H1 (cell line): ENCODE measurements around the gene FREM2. TPM values are rescaled to one million over a fixed set of nuclear protein-coding genes. Genes with fewer than 3 reads are reported as not detected.

Experiments
- CTCF ChIA-PET: fragments of 300-600 bp; sonication (Branson Sonifier 250); formaldehyde crosslinking; loops from one replicate; lab custom pipeline; 2021; ENCODE audit not compliant: partially characterized antibody; lab: Charles Lee
- POLR2A ChIA-PET: fragments of 300-600 bp; sonication (Branson Sonifier 250); formaldehyde crosslinking; loops from one replicate; lab custom pipeline; 2021; ENCODE audit warnings: inconsistent platforms; ENCODE audit not compliant: partially characterized antibody; lab: Charles Lee
- DNase-seq, 2 experiments: peaks; one replicate each; pipeline versions ENCODE4 v3.0.0 to v3.0.0-alpha.2; 2010 to 2022; ENCODE audit warnings: low spot score in 2 of 2, low read depth in 1 of 2, mixed read lengths in 1 of 2
- FAIRE-seq: peaks from 2 replicates; lab custom pipeline; 2011; peaks lifted over from hg19 to GRCh38; lab: Jason Lieb, UNC
- H2AFZ ChIP-seq: 2 replicates; pipeline ENCODE4 v1.8.1; 2012; ENCODE audit warnings: low read length, inconsistent platforms
- H2AK5ac ChIP-seq: 2 replicates; pipeline ENCODE4 v1.6.1; 2013; ENCODE audit warnings: low read depth, low read length
- H2BK120ac ChIP-seq: replicated peaks from 2 replicates; pipeline ENCODE3; 2013; ENCODE audit warnings: low read depth, low read length, inconsistent platforms
- H2BK12ac ChIP-seq: 2 replicates; pipeline ENCODE4 v1.6.1; 2013; ENCODE audit warnings: low read depth, low read length
- H2BK15ac ChIP-seq: 2 replicates; pipeline ENCODE4 v1.6.1; 2013; ENCODE audit warnings: low read length
- H2BK20ac ChIP-seq: 2 replicates; pipeline ENCODE4 v1.6.1; 2013; ENCODE audit warnings: low read length
- H2BK5ac ChIP-seq: 2 replicates; pipeline ENCODE4 v1.6.1; 2013; ENCODE audit warnings: low read depth, low read length
- H3K14ac ChIP-seq: 2 replicates; pipeline ENCODE4 v1.6.1; 2013; ENCODE audit warnings: inconsistent platforms; ENCODE audit not compliant: insufficient read length
- H3K18ac ChIP-seq: 2 replicates; pipeline ENCODE4 v1.6.1; 2013; ENCODE audit warnings: low read length; ENCODE audit errors: extremely low read depth
- H3K23ac ChIP-seq: 2 replicates; pipeline ENCODE4 v1.6.1; 2013; ENCODE audit warnings: inconsistent platforms; ENCODE audit not compliant: insufficient read length
- H3K23me2 ChIP-seq: 2 replicates; pipeline ENCODE4 v1.6.1; 2013; ENCODE audit warnings: low read depth, low read length
- H3K27ac ChIP-seq: 2 replicates; pipeline ENCODE4 v1.6.1; 2011; ENCODE audit warnings: low read depth, low read length, inconsistent platforms
- H3K27me3 ChIP-seq, 4 experiments: replicated peaks in 1 of 4; 1 replicate in 1 of 4; 2 replicates in 3 of 4; pipeline versions ENCODE4 v1.6.1 to v1.8.1; 2011 to 2013; ENCODE audit warnings: low read length in 3 of 4, mild to moderate bottlenecking in 3 of 4, inconsistent platforms in 2 of 4, mixed read lengths in 2 of 4, moderate library complexity in 1 of 4; ENCODE audit not compliant: control insufficient read depth in 3 of 4, insufficient read depth in 3 of 4; ENCODE audit errors: extremely low read depth in 1 of 4
- H3K36me3 ChIP-seq, 4 experiments: 2 replicates each; pipeline versions ENCODE4 v1.6.1 to v1.8.1; 2011 to 2013; ENCODE audit warnings: mild to moderate bottlenecking in 4 of 4, low read length in 3 of 4, moderate library complexity in 2 of 4, control low read depth in 1 of 4, inconsistent platforms in 1 of 4; ENCODE audit not compliant: insufficient read depth in 4 of 4, control insufficient read depth in 2 of 4
- H3K4ac ChIP-seq: replicated peaks from 2 replicates; pipeline ENCODE3; 2013; ENCODE audit warnings: low read length, low read depth, mixed read lengths, inconsistent platforms; ENCODE audit not compliant: insufficient read length
- H3K4me1 ChIP-seq, 4 experiments: replicated peaks in 1 of 4; 1 replicate in 1 of 4; 2 replicates in 3 of 4; pipeline versions ENCODE4 v1.6.1 to v1.8.1; 2011 to 2013; ENCODE audit warnings: low read length in 3 of 4, inconsistent platforms in 2 of 4, mixed read lengths in 1 of 4; ENCODE audit not compliant: insufficient read depth in 4 of 4, control insufficient read depth in 3 of 4
- H3K4me2 ChIP-seq, 2 experiments: 2 replicates each; pipeline versions ENCODE4 v1.6.1 to v1.8.1; 2011 to 2013; ENCODE audit warnings: low read depth in 2 of 2, low read length in 2 of 2, control low read depth in 1 of 2, inconsistent platforms in 1 of 2, mild to moderate bottlenecking in 1 of 2; ENCODE audit not compliant: insufficient read depth in 1 of 2
- H3K4me3 ChIP-seq, 4 experiments: fragments of 200-600, 300-600 bp in 1 of 4; sonication (generic), shearing (Covaris generic), sonication (Bioruptor Twin) in 1 of 4; 2 replicates each; pipeline versions ENCODE4 v1.5.1 to v1.8.1; 2011 to 2016; ENCODE audit warnings: low read length in 4 of 4, low read depth in 3 of 4, control low read depth in 2 of 4, inconsistent platforms in 2 of 4, mild to moderate bottlenecking in 2 of 4, mixed read lengths in 1 of 4, moderate library complexity in 1 of 4; ENCODE audit not compliant: insufficient read depth in 2 of 4; ENCODE audit errors: extremely low read depth in 1 of 4
- H3K56ac ChIP-seq: replicated peaks from 2 replicates; pipeline ENCODE3; 2013; ENCODE audit warnings: low read depth, mild to moderate bottlenecking, mixed read lengths, low read length, inconsistent platforms; ENCODE audit not compliant: insufficient read length
- H3K79me1 ChIP-seq: 2 replicates; pipeline ENCODE4 v1.6.1; 2013; ENCODE audit warnings: low read depth, low read length, control low read depth
- H3K79me2 ChIP-seq, 2 experiments: 2 replicates each; pipeline versions ENCODE4 v1.6.1 to v1.8.1; 2012 to 2013; ENCODE audit warnings: low read length in 2 of 2, mild to moderate bottlenecking in 2 of 2, inconsistent platforms in 1 of 2; ENCODE audit not compliant: insufficient read depth in 2 of 2, control insufficient read depth in 1 of 2
- H3K9ac ChIP-seq, 4 experiments: replicated peaks in 1 of 4; 1 replicate in 1 of 4; 2 replicates in 3 of 4; pipeline versions ENCODE4 v1.6.1 to v1.8.1; 2011 to 2013; ENCODE audit warnings: low read depth in 3 of 4, low read length in 3 of 4, control low read depth in 2 of 4, mild to moderate bottlenecking in 2 of 4, moderate library complexity in 2 of 4, inconsistent platforms in 1 of 4; ENCODE audit errors: extremely low read depth in 1 of 4
- H3K9me3 ChIP-seq, 2 experiments: 2 replicates each; pipeline versions ENCODE4 v1.6.1 to v1.8.1; 2012 to 2013; ENCODE audit warnings: mild to moderate bottlenecking in 2 of 2, moderate library complexity in 2 of 2, control low read depth in 1 of 2, inconsistent platforms in 1 of 2, low read depth in 1 of 2, low read length in 1 of 2, mixed read lengths in 1 of 2; ENCODE audit not compliant: insufficient read depth in 2 of 2
- H4K20me1 ChIP-seq, 2 experiments: replicated peaks in 1 of 2; 2 replicates each; pipeline versions ENCODE3 to v1.8.1; 2011 to 2013; ENCODE audit warnings: inconsistent platforms in 2 of 2, low read length in 2 of 2, mild to moderate bottlenecking in 1 of 2; ENCODE audit not compliant: insufficient read depth in 2 of 2, control insufficient read depth in 1 of 2
- H4K5ac ChIP-seq: 2 replicates; pipeline ENCODE4 v1.6.1; 2013; ENCODE audit warnings: low read length, low read depth, mixed read lengths, inconsistent platforms; ENCODE audit not compliant: insufficient read length
- H4K8ac ChIP-seq: 2 replicates; pipeline ENCODE4 v1.8.0; 2013; ENCODE audit warnings: mild to moderate bottlenecking, moderate library complexity, low read length, inconsistent platforms; ENCODE audit not compliant: insufficient read depth; ENCODE audit errors: extremely low read depth
- H4K91ac ChIP-seq: replicated peaks from 2 replicates; pipeline ENCODE3; 2013; ENCODE audit warnings: low read length, mixed read lengths, inconsistent platforms; ENCODE audit not compliant: insufficient read length
- BCL11A ChIP-seq, 2 experiments: IDR thresholded peaks; one replicate each; pipeline ENCODE4 v1.6.1; 2011; ENCODE audit warnings: low read depth in 2 of 2, low read length in 2 of 2, mild to moderate bottlenecking in 2 of 2
- CEBPB ChIP-seq: IDR thresholded peaks from 2 replicates; pipeline ENCODE4 v1.6.1; 2012; ENCODE audit warnings: low read depth, low read length
- CHD1 ChIP-seq: IDR thresholded peaks from 2 replicates; pipeline ENCODE4 v1.6.1; 2012; ENCODE audit warnings: low read depth, low read length, improper control_type of control experiment
- KDM5A ChIP-seq: fragments of 200-600 bp; IDR thresholded peaks from 2 replicates; pipeline ENCODE4 v1.7.1; 2012; ENCODE audit warnings: mild to moderate bottlenecking, low read length, inconsistent platforms, mixed read lengths
- RNF2 ChIP-seq: fragments of 200-900, 300-1000 bp; sonication (generic); IDR thresholded peaks from 2 replicates; pipeline ENCODE4 v1.7.1; 2016; ENCODE audit warnings: borderline replicate concordance, low read depth, mild to moderate bottlenecking, antibody characterized with exemption, low read length; ENCODE audit not compliant: poor library complexity, severe bottlenecking; ENCODE audit errors: missing control alignments
- SAP30 ChIP-seq: fragments of 300-600 bp; sonication (generic); IDR thresholded peaks from 2 replicates; pipeline ENCODE4 v1.7.1; 2012; ENCODE audit warnings: low read length, moderate library complexity, mild to moderate bottlenecking, inconsistent platforms; ENCODE audit not compliant: insufficient read depth, insufficient replicate concordance
- SP4 ChIP-seq: IDR thresholded peaks from 2 replicates; pipeline ENCODE4 v1.6.1; 2012; ENCODE audit warnings: low read length, inconsistent platforms
- TAF1 ChIP-seq: IDR thresholded peaks from 2 replicates; pipeline ENCODE4 v1.6.1; 2011; ENCODE audit warnings: mild to moderate bottlenecking, low read depth, low read length
- YY1 ChIP-seq: IDR thresholded peaks from 2 replicates; pipeline ENCODE4 v1.6.1; 2011; ENCODE audit warnings: low read depth, mild to moderate bottlenecking, low read length
- WGBS, 2 experiments: shearing (Covaris generic) in 1 of 2; methylation state at CpG; one replicate each; pipeline versions ENCODE4 v1.1.6 to v1.1.7; 2013 to 2015; ENCODE audit warnings: low lambda C conversion rate in 2 of 2, mixed read lengths in 2 of 2, inconsistent platforms in 1 of 2, low coverage in 1 of 2, missing lambda C conversion rate in 1 of 2; ENCODE audit not compliant: insufficient replicate concordance in 2 of 2, insufficient coverage in 1 of 2, insufficient read length in 1 of 2; ENCODE audit errors: extremely low coverage in 1 of 2, missing lambda C conversion rate in 1 of 2; 5-methylcytosine and 5-hydroxymethylcytosine counted together
- polyA plus RNA-seq, 7 experiments: library from polyadenylated mRNA; depleted of rRNA in 3 of 7; stranded (reverse) in 5 of 7; unstranded in 2 of 7; fragments of >200 nt in 5 of 7; fragments of 200-250 nt in 2 of 7; gene quantifications; 1 replicate in 5 of 7; 2 replicates in 1 of 7; 4 replicates in 1 of 7; pipeline versions ENCODE4 v1.2.1 to v1.2.3, GENCODE V29; 2011 to 2013; ENCODE audit warnings: missing spikeins in 2 of 7, mixed read lengths in 2 of 7
- total RNA-seq: library from RNA; stranded (reverse); fragmentation: NEBNext Ultra II Directional; extraction: Animal tissue kit (Norgen Biotek cat#: 25700); gene quantifications from 2 replicates; pipeline ENCODE4 v1.2.1, GENCODE V29; 2021

FREM2 gene
- total and polyA plus RNA-seq, 2 of the 8 experiments (the other 6 are each of a cell fraction or from before 2014, with no cell fraction given), result 11.6 to 22.8 TPM

DNA sequence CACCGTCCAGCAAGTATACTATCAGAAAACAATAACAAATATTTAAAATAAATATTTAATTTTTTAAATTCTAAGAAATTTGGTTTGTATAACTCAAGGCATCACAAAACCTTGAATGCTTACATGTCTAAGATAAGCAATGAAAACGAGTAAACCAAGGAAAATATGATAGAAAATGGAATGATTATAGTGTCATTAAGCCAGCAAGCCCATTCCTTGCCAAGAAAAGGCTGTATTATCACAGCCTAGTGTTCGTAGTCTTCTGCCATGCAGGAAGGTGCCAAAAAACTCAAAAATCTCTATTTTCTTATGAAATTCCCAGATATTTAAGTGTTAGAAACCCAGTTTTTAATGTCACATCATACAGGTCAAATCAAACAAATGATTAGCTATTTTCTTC, 167.3 kb downstream of the FREM2 start:
- no peak overlapping the region for H2BK15ac ChIP-seq
- H3K56ac ChIP-seq, result no peak overlapping the region
- no peak overlapping the region for H3K4me2 ChIP-seq
- no peak overlapping the region for H2BK120ac ChIP-seq
- H3K9ac ChIP-seq, result no peak overlapping the region
- no peak overlapping the region for H3K4me3 ChIP-seq
- H3K4ac ChIP-seq, result no peak overlapping the region
- H2BK12ac ChIP-seq, result no peak overlapping the region
- H3K27ac ChIP-seq, result no peak overlapping the region
- no peaks in the 10 kb centered on the region for H3K79me2 ChIP-seq
- CTCF ChIA-PET, result interaction anchor here (0.7 to 1.0 kb wide), 2 partner anchors 21 to 272 kb away, joined by 3 read pairs; no protein-coding TSS in a partner anchor
- H2AK5ac ChIP-seq, result no peak overlapping the region
- no peak overlapping the region for H3K14ac ChIP-seq
- TF ChIP-seq YY1 (no peak), SAP30 (no peak), TAF1 (no peak), KDM5A (no peak), CEBPB (no peak), SP4 (no peak), BCL11A (IDR thresholded peaks at IDR 0.05; ENCODE audit: low read depth in 2 of 2, low read length in 2 of 2) (no peak), RNF2 (no peak), CHD1 (no peak)
- TF ChIP-seq, all 59 proteins: peak for 0
- H3K9me3 ChIP-seq, result no peaks in the 10 kb centered on the region
- no peak overlapping the region for H2BK20ac ChIP-seq
- H2BK5ac ChIP-seq, result no peak overlapping the region
- FAIRE-seq (no peak), DNase-seq (no peak)
- POLR2A ChIA-PET, result no interaction called here
- H3K36me3 ChIP-seq, result peaks cover 0 to 9% (median 1%) of the 10 kb centered on the region in 4 experiments; a peak in 3 of 8 replicates
- H3K18ac ChIP-seq, result no peak overlapping the region
- peaks cover 0 to 3% (median 0%) of the 10 kb centered on the region in 4 experiments; a peak in 1 of 7 replicates for H3K4me1 ChIP-seq
- no peak overlapping the region for H4K5ac ChIP-seq
- no peaks in the 10 kb centered on the region for H3K27me3 ChIP-seq
- H4K91ac ChIP-seq, result no peak overlapping the region
- H3K23ac ChIP-seq, result no peak overlapping the region
- WGBS, 2 experiments, result 90% methylated on average over 3 of the region's 3 CpGs; no CpG with 5 or more reads in 1 of the 2 experiments
- peaks cover 0 to 1% of the 10 kb centered on the region in 2 experiments for H4K20me1 ChIP-seq
- H3K79me1 ChIP-seq, result no peaks in the 10 kb centered on the region
- no peak overlapping the region for H2AFZ ChIP-seq
- H3K23me2 ChIP-seq, result no peaks in the 10 kb centered on the region
- no peak overlapping the region for H4K8ac ChIP-seq
